Right lobe of liver (tissue), 4 donors: ENCODE data around the gene USP4.

Experiments used
- CTCF ChIP-seq, 4 donors: fragments of 200-600 bp in 3 of 4; fragments of 450-650 bp in 1 of 4; IDR thresholded peaks; one replicate each; pipeline versions ENCODE4 v1.5.1 to v1.8.0; 2016 to 2022; ENCODE audit warnings: antibody characterized with exemption in 4 of 4, mild to moderate bottlenecking in 2 of 4
- POLR2A ChIP-seq: fragments of 450-650 bp; IDR thresholded peaks from one replicate; pipeline ENCODE4 v1.6.1; 2017; ENCODE audit warnings: antibody characterized with exemption, mild to moderate bottlenecking
- donor health status: DM: no; HTN: no; CAD: no.
- donor health status: DM: no; HTN: no; CAD: no.
- donor health status: DM: no; HTN: yes; CAD: no.

GRCh38 chr3:49265661-49266386 is 74.0 kb downstream of the USP4 start:
- TF ChIP-seq POLR2A (no peak), CTCF (IDR thresholded peaks at IDR 0.05) (no peak)
